Heart right ventricle (tissue), 16 donors: ENCODE measurements around the gene KLK11. TPM values are rescaled to one million over a fixed set of nuclear protein-coding genes. Genes with fewer than 3 reads are reported as not detected.
A peak's percentile ranks its signal among the peaks of the same experiment; 100 is the strongest.

Experiments
- ATAC-seq, 8 donors: fragments of 200-7000 bp; cut with Tn5 transposase; one replicate each; pipeline ENCODE4 v1.9.1; 2020; ENCODE audit warnings: mild to moderate bottlenecking in 8 of 8, moderate library complexity in 8 of 8, moderate number of reproducible peaks in 1 of 8
- DNase-seq, 2 donors: peaks; one replicate each; pipeline ENCODE4 v3.0.0-alpha.2; 2020
- H3K27ac ChIP-seq, 10 donors: fragments of 200-600 bp; sonication (generic) in 2 of 10; one replicate each; pipeline versions ENCODE4 v1.5.0 to v1.8.0; 2020 to 2022; ENCODE audit warnings: mild to moderate bottlenecking in 3 of 10
- H3K27me3 ChIP-seq, 7 donors: fragments of 200-600 bp; one replicate each; pipeline ENCODE4 v1.8.0; 2021 to 2022; ENCODE audit warnings: mild to moderate bottlenecking in 2 of 7
- H3K36me3 ChIP-seq, 9 donors: fragments of 200-600 bp; sonication (generic) in 1 of 9; one replicate each; pipeline versions ENCODE4 v1.5.0 to v1.8.0; 2020 to 2022; ENCODE audit warnings: mild to moderate bottlenecking in 2 of 9
- H3K4me1 ChIP-seq, 9 donors: fragments of 200-600 bp; sonication (generic) in 1 of 9; one replicate each; pipeline versions ENCODE4 v1.5.0 to v1.8.0; 2020 to 2022; ENCODE audit warnings: mild to moderate bottlenecking in 4 of 9
- H3K4me3 ChIP-seq, 10 donors: fragments of 200-600 bp; sonication (generic) in 2 of 10; one replicate each; pipeline versions ENCODE4 v1.5.0 to v1.8.0; 2020 to 2022; ENCODE audit warnings: mild to moderate bottlenecking in 7 of 10, moderate library complexity in 2 of 10
- H3K9me3 ChIP-seq, 11 donors: fragments of 200-600 bp in 10 of 11; sonication (generic) in 2 of 11; one replicate each; pipeline versions ENCODE4 v1.5.0 to v1.8.0; 2013 to 2022; ENCODE audit warnings: mild to moderate bottlenecking in 2 of 11, control low read depth in 1 of 11, moderate library complexity in 1 of 11
- CTCF ChIP-seq, 9 donors: fragments of 200-600 bp; sonication (generic) in 2 of 9; IDR thresholded peaks; one replicate each; pipeline versions ENCODE4 v1.5.0 to v1.8.0; 2021 to 2022; ENCODE audit warnings: antibody characterized with exemption in 9 of 9, mild to moderate bottlenecking in 5 of 9, moderate library complexity in 1 of 9
- WGBS, 2 donors: extraction: QIAGEN DNeasy Blood & Tissue Kit; methylation state at CpG; one replicate each; pipeline ENCODE4 v1.1.7; 2013; ENCODE audit warnings: inconsistent platforms in 1 of 2; 5-methylcytosine and 5-hydroxymethylcytosine counted together
- intact Hi-C, 10 donors: fragments of 100-400 bp; cut with DNase I; formaldehyde crosslinking; loops; one replicate each; pipeline versions ENCODE4 v1.11.1 to v1.14.2; 2022
- long read RNA-seq, 3 donors: library from polyadenylated mRNA; unstranded; transcript quantifications; one replicate each; pipeline ENCODE4 v2.0.0, GENCODE V29; 2020 to 2021
- polyA plus RNA-seq, 2 donors: library from polyadenylated mRNA; stranded (reverse); fragments of 200-250 nt; gene quantifications; one replicate each; pipeline ENCODE4 v1.2.3, GENCODE V29; 2013
- total RNA-seq, 10 donors: library from RNA; stranded (reverse); fragmentation: NEBNext Ultra II Directional in 3 of 10; extraction: Animal tissue kit (Norgen Biotek cat#: 25700) in 3 of 10; gene quantifications; one replicate each; pipeline versions ENCODE4 v1.2.1 to v1.2.4, GENCODE V29; 2021 to 2023
- donor health status: Arrhythmogenic right ventricular cardiomyopathy.
- donor health status: ischemic (EF 13 %, LVEDD 7.1; RV severe dilation, severe dysfunction).
- donor health status: healthy with polysubstance abuse.
- donor health status: DM: no; HTN: yes; CAD: no.
- donor health status: DM: no; HTN: no; CAD: no.
- donor health status: ischemic (EF 25% LVEDD 6.9; RV normal size, moderate dysfunction).
- donor health status: ischemic (EF 25% LVEDD 5.7; RV mildly dilated, moderate dysfunction).
- donor health status: healthy.
- donor health status: DM: yes; HTN: yes; CAD: no.
- donor health status: Ischemic cardiomyopathy.
- donor health status: ischemic (EF 35%, LVEDD 5.7; RV mildly dilated, moderate dysfunction).
- donor health status: nonischemic (EF 11% LVEDD 7.7; RV severe dilation, severe dysfunction).
- donor health status: DM: yes; HTN: yes; CAD: no.
- donor health status: PGD.
- donor health status: ischemic (EF 29% LVEDD 5.4; RV normal size, mild dysfunction).
- donor health status: nonischemic (EF 23%, LVEDD 6.1; RV moderate dilation, normal function).

Gene KLK11
- under 1 TPM in 4 of 10 donors, not detected in 6; 0.27 to 0.46 (median 0.36) TPM for total RNA-seq
- under 1 TPM; 0.51 to 0.59 TPM for polyA plus RNA-seq
- long read RNA-seq, donor 1, partial matches to known transcripts, result 0 of 1 reads
- long read RNA-seq, donor 1, other reads (novel, unspliced or antisense), result 0 of 1 reads
- long read RNA-seq, donor 2, result 0 reads
- long read RNA-seq, donor 3, result 0 reads

GRCh38 chr19:51026554-51026831, at the start of gene KLK11:
Gene KLK11, minus strand, starts transcription at chr19:51026616. Its CDS starts 985 bp downstream, at chr19:51025631.
- Histone ChIP-seq H3K4me3 (peak within 1 kb of the TSS in 6 of 10 donors; percentile 7 to 41 (median 13)), H3K27ac (peak within 1 kb of the TSS in 3 of 10 donors; percentile 23 to 44 (median 42)), H3K4me1 (peaks cover 0 to 16% (median 0%) of the 10 kb centered on the region in 9 donors), H3K36me3 (no peaks in the 10 kb centered on the region), H3K9me3 (no peaks in the 10 kb centered on the region), H3K27me3 (peaks cover 0 to 80% (median 43%) of the 10 kb centered on the region in 7 donors)
- no peak for TF ChIP-seq CTCF (IDR thresholded peaks at IDR 0.05)
- no peak for DNase-seq
- WGBS, 2 donors, result 73 to 79% methylated on average over 7 to 11 of the region's 11 CpGs
- peak in 2 of 8 donors; percentile 32 to 41 for ATAC-seq
- intact Hi-C loops, result loop anchor here in 3 of 10 donors (5.0 to 10.0 kb wide), 4 partner anchors 56 to 148 kb away; partner anchors contain the start of gene KLK14 (in 1 of the 3)

- Histone ChIP-seq H3K9me3 (peaks cover 0 to 19% (median 6%) of the 10 kb centered on the region in 11 donors), H3K4me1 (peaks cover 0 to 7% (median 3%) of the 10 kb centered on the region in 9 donors), H3K27ac (no peak overlapping the region), H3K27me3 (peaks cover 0 to 8% (median 0%) of the 10 kb centered on the region in 7 donors), H3K36me3 (no peaks in the 10 kb centered on the region), H3K4me3 (no peak overlapping the region)
- intact Hi-C loops, result loop anchor here in 1 of 10 donors (10.0 kb wide), 1 partner anchor 1241 kb away; no protein-coding TSS in a partner anchor
- 86 to 93% methylated on average over 5 of the region's 5 CpGs for WGBS, 2 donors
- no peak for ATAC-seq
- TF ChIP-seq CTCF (IDR thresholded peaks at IDR 0.05), result no peak
- no peak for DNase-seq
These were observed 49.6 kb upstream of the KLK11 start for GRCh38 chr19:51075998-51076397.

GRCh38 chr19:51071095-51071405, 44.6 kb upstream of the KLK11 start:
- peaks cover 0 to under 1% (median 0%) of the 10 kb centered on the region in 9 donors for H3K4me1 ChIP-seq
- no peaks in the 10 kb centered on the region for H3K36me3 ChIP-seq
- ATAC-seq, result no peak
- 66 to 72% methylated on average over 4 of the region's 4 CpGs for WGBS, 2 donors
- H3K27ac ChIP-seq, result no peak overlapping the region
- H3K27me3 ChIP-seq, result peaks cover 0 to 6% (median 0%) of the 10 kb centered on the region in 7 donors
- peaks cover 0 to 19% (median 6%) of the 10 kb centered on the region in 11 donors for H3K9me3 ChIP-seq
- DNase-seq, result no peak
- intact Hi-C loops, result loop anchor here in 1 of 10 donors (10.0 kb wide), 1 partner anchor 1236 kb away; no protein-coding TSS in a partner anchor
- H3K4me3 ChIP-seq, result no peak overlapping the region
- no peak for TF ChIP-seq CTCF (IDR thresholded peaks at IDR 0.05)

GRCh38 chr19:51070334-51071094, 44.1 kb upstream of the KLK11 start:
- DNase-seq, result no peak
- H3K4me1 ChIP-seq, result peaks cover 0 to 4% (median 0%) of the 10 kb centered on the region in 9 donors
- ATAC-seq, result no peak
- WGBS, 2 donors, result 83 to 85% methylated on average over 5 of the region's 5 CpGs
- no peak for TF ChIP-seq CTCF (IDR thresholded peaks at IDR 0.05)
- intact Hi-C loops, result loop anchor here in 1 of 10 donors (10.0 kb wide), 1 partner anchor 1236 kb away; no protein-coding TSS in a partner anchor
- peaks cover 0 to 19% (median 6%) of the 10 kb centered on the region in 11 donors for H3K9me3 ChIP-seq
- H3K27ac ChIP-seq, result no peak overlapping the region
- H3K36me3 ChIP-seq, result no peaks in the 10 kb centered on the region
- H3K4me3 ChIP-seq, result no peak overlapping the region
- H3K27me3 ChIP-seq, result peaks cover 0 to 12% (median 2%) of the 10 kb centered on the region in 7 donors
